Esophagus muscularis mucosa (tissue), 4 donors: Measurements from ENCODE around the gene PPARA. TPM values are rescaled to one million over a fixed set of nuclear protein-coding genes. Genes with fewer than 3 reads are reported as not detected.
A peak's percentile ranks its signal among the peaks of the same experiment; 100 is the strongest.

ENCODE experiments used
- DNase-seq: peaks from one replicate; pipeline ENCODE4 v3.0.0-alpha.2; 2017; ENCODE audit errors: extremely low spot score
- H3K27ac ChIP-seq, 4 donors: fragments of 200-600 bp; sonication (generic); replicated peaks in 1 of 4; 1 replicate in 3 of 4; 2 replicates in 1 of 4; pipeline ENCODE4 v1.5.1; 2016 to 2019; ENCODE audit warnings: mild to moderate bottlenecking in 1 of 4
- H3K27me3 ChIP-seq, 4 donors: fragments of 200-600 bp; sonication (generic); one replicate each; pipeline versions ENCODE4 v1.5.1 to v1.6.0; 2016 to 2019
- H3K36me3 ChIP-seq, 4 donors: fragments of 200-600 bp; sonication (generic); one replicate each; pipeline ENCODE4 v1.5.1; 2016 to 2019
- H3K4me1 ChIP-seq, 4 donors: fragments of 200-600 bp; sonication (generic); one replicate each; pipeline ENCODE4 v1.5.1; 2016 to 2019
- H3K4me3 ChIP-seq, 4 donors: fragments of 200-600 bp; sonication (generic); 1 replicate in 2 of 4; 2 replicates in 2 of 4; pipeline ENCODE4 v1.5.1; 2016 to 2019; ENCODE audit warnings: mild to moderate bottlenecking in 4 of 4, moderate library complexity in 1 of 4
- H3K9me3 ChIP-seq, 4 donors: fragments of 200-600 bp; sonication (generic); 1 replicate in 3 of 4; 2 replicates in 1 of 4; pipeline ENCODE4 v1.5.1; 2016 to 2019
- EP300 ChIP-seq: sonication (generic); formaldehyde crosslinking; IDR thresholded peaks from one replicate; pipeline ENCODE4 v1.6.1; 2017; ENCODE audit warnings: antibody characterized with exemption
- POLR2A ChIP-seq: fragments of 450-650 bp; IDR thresholded peaks from one replicate; pipeline ENCODE4 v1.6.1; 2017; ENCODE audit warnings: antibody characterized with exemption, moderate library complexity, mild to moderate bottlenecking, low read depth
- POLR2AphosphoS5 ChIP-seq, 2 donors: sonication (generic); formaldehyde crosslinking; IDR thresholded peaks; one replicate each; pipeline ENCODE4 v1.6.1; 2017; ENCODE audit warnings: antibody characterized with exemption in 2 of 2
- WGBS: methylation state at CpG from one replicate; pipeline ENCODE4 v1.1.5; 2018; 5-methylcytosine and 5-hydroxymethylcytosine counted together
- intact Hi-C: fragments of 100-400 bp; cut with DNase I; formaldehyde crosslinking; loops from one replicate; pipeline ENCODE4 v1.15.1; 2023
- total RNA-seq, 4 donors: library from RNA; depleted of rRNA; stranded (reverse); fragments of >200 nt; gene quantifications; one replicate each; pipeline versions ENCODE4 v1.1.0 to v1.2.1, GENCODE V29; 2016
- TF ChIP-seq, protein P1 (sequence below), 3 experiments: fragments of 200-600 bp in 2 of 3; fragments of 450-650 bp in 1 of 3; sonication (generic) in 2 of 3; IDR thresholded peaks; one replicate each; pipeline ENCODE4 v1.5.1; 2017 to 2019; ENCODE audit warnings: antibody characterized with exemption in 3 of 3, mild to moderate bottlenecking in 2 of 3, moderate library complexity in 1 of 3

PPARA gene
- total RNA-seq, 4 donors from 2014 or later: 17.0 to 50.9 (median 26.8) TPM

DNA sequence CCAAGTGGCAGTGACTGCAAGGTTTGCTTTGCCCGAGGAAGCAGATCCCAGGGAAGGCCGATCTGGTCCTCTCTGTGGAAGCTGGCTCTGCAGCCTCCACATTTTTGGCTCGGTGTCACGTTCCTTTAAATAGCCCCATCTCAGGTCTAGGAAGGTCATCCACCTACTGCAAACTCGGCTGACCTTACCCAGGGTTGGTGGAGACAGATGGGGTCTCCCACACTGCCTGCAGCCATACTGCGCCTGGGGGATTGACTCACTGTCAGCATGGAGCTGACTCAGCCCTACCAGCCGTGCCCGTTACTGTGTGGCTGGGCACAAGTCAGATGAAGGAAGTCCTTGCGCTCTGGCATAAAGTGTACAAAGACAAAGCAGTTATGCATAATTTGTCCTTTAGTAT is 82.9 kb downstream of the PPARA start:
- intact Hi-C loops: no loop called here
- Histone ChIP-seq H3K27ac (peak overlapping the region; percentile 51 to 63 (median 61)), H3K9me3 (no peaks in the 10 kb centered on the region), H3K4me1 (peaks cover 27 to 31% (median 29%) of the 10 kb centered on the region in 4 donors), H3K27me3 (no peaks in the 10 kb centered on the region), H3K4me3 (no peak overlapping the region), H3K36me3 (peaks cover 0 to 35% (median 23%) of the 10 kb centered on the region in 4 donors)
- WGBS: 32% methylated on average over 8 of the region's 9 CpGs
- no peak for DNase-seq
- peak in 1 of 2 donors; percentile 54 for TF ChIP-seq POLR2AphosphoS5 (IDR thresholded peaks at IDR 0.05)
- no peak for TF ChIP-seq EP300
- no peak for TF ChIP-seq POLR2A

DNA sequence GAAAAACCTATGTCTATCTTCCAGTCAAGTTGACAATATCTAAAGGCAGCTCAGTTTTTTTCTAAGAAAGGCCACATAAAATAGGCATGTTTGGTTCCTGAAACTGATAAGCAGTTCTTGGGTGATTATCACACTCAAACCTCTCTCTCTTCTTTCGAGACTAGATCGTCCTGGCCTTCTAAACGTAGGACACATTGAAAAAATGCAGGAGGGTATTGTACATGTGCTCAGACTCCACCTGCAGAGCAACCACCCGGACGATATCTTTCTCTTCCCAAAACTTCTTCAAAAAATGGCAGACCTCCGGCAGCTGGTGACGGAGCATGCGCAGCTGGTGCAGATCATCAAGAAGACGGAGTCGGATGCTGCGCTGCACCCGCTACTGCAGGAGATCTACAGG is 84.6 kb downstream of the PPARA start:
- Histone ChIP-seq H3K27me3 (no peaks in the 10 kb centered on the region), H3K4me3 (no peak overlapping the region), H3K9me3 (no peaks in the 10 kb centered on the region), H3K36me3 (peaks cover 0 to 50% (median 27%) of the 10 kb centered on the region in 4 donors), H3K27ac (no peak overlapping the region), H3K4me1 (peaks cover 39 to 44% (median 40%) of the 10 kb centered on the region in 4 donors)
- intact Hi-C loops: loop anchor here (5.0 kb wide), 1 partner anchor 88 kb away; no protein-coding TSS in a partner anchor
- no peak for TF ChIP-seq POLR2A
- TF ChIP-seq, protein P1, sequence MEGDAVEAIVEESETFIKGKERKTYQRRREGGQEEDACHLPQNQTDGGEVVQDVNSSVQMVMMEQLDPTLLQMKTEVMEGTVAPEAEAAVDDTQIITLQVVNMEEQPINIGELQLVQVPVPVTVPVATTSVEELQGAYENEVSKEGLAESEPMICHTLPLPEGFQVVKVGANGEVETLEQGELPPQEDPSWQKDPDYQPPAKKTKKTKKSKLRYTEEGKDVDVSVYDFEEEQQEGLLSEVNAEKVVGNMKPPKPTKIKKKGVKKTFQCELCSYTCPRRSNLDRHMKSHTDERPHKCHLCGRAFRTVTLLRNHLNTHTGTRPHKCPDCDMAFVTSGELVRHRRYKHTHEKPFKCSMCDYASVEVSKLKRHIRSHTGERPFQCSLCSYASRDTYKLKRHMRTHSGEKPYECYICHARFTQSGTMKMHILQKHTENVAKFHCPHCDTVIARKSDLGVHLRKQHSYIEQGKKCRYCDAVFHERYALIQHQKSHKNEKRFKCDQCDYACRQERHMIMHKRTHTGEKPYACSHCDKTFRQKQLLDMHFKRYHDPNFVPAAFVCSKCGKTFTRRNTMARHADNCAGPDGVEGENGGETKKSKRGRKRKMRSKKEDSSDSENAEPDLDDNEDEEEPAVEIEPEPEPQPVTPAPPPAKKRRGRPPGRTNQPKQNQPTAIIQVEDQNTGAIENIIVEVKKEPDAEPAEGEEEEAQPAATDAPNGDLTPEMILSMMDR (IDR thresholded peaks at IDR 0.05): no peak
- TF ChIP-seq EP300: no peak
- no peak for TF ChIP-seq POLR2AphosphoS5 (IDR thresholded peaks at IDR 0.05)
- DNase-seq: no peak
- 86% methylated on average over 12 of the region's 12 CpGs for WGBS

DNA sequence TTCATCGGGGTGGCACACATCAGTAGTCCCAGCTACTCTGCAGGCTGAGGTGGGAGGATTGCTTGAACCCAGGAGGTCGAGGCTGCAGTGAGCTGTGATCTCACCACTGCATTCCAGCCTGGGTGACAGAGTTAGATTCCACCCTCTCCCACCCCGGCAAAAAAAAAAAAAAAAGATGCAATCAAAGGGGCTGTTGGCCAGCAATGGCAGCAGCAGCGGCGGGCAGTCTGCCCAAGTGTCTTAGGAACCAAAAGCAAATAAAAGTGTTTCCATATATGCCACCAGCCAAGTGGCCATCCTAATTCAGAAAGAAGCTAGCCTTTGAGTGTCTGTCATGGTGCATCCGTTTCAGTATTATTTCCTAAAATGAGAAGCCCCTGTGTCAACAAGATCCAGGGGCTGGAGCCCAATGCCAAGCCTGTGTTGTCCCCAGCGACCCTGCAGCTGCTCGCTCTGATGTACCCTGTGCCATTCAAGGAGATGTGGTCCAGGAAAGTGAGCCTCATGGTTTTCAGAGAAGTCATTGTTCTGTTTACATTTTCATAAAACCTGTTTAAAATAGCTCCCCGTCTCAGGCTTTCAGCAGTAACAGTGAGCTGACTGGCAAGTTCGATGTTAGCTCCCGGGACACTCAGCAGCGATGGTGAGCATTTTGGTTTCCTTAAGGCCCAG is 87.3 kb downstream of the PPARA start:
- Histone ChIP-seq H3K27ac (peak overlapping the region; percentile 63 to 73 (median 68)), H3K27me3 (no peaks in the 10 kb centered on the region), H3K4me1 (peaks cover 38 to 47% (median 42%) of the 10 kb centered on the region in 4 donors), H3K9me3 (no peaks in the 10 kb centered on the region), H3K36me3 (peaks cover 0 to 39% (median 25%) of the 10 kb centered on the region in 4 donors), H3K4me3 (no peak overlapping the region)
- intact Hi-C loops: loop anchor here (5.0 kb wide), 1 partner anchor 90 kb away; no protein-coding TSS in a partner anchor
- TF ChIP-seq POLR2A (no peak), POLR2AphosphoS5 (IDR thresholded peaks at IDR 0.05) (peak in 1 of 2 donors; percentile 14)
- no peak for DNase-seq
- 49% methylated on average over 12 of the region's 12 CpGs for WGBS

DNA sequence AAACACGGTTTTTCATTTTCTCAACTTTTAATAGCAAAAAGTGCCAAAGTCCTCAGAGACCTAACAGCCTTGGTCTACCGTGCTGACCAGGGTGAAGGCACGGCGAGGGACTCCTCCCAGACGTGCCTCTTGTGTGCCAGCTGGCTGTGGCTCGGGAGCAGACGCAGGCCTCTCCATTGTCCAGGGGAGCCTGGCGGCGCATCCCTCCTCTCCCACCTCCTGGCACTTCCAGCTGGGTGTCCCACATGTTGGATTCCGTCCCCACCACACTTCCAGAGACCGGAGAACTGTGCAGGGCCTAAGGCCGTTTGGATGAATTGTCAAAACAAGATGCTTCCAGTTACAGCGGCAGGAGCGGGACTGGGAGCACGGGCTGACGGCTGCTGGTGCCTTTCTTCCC is 88.2 kb downstream of the PPARA start:
- Histone ChIP-seq H3K4me3 (no peak overlapping the region), H3K9me3 (no peaks in the 10 kb centered on the region), H3K27ac (peak overlapping the region; percentile 63 to 73 (median 68)), H3K27me3 (no peaks in the 10 kb centered on the region), H3K4me1 (peaks cover 29 to 40% (median 34%) of the 10 kb centered on the region in 4 donors), H3K36me3 (peaks cover 0 to 48% (median 29%) of the 10 kb centered on the region in 4 donors)
- intact Hi-C loops: loop anchor here (5.0 kb wide), 1 partner anchor 91 kb away; no protein-coding TSS in a partner anchor
- TF ChIP-seq EP300 (no peak), POLR2AphosphoS5 (IDR thresholded peaks at IDR 0.05) (no peak)
- WGBS: 71% methylated on average over 16 of the region's 16 CpGs
- DNase-seq: no peak

DNA sequence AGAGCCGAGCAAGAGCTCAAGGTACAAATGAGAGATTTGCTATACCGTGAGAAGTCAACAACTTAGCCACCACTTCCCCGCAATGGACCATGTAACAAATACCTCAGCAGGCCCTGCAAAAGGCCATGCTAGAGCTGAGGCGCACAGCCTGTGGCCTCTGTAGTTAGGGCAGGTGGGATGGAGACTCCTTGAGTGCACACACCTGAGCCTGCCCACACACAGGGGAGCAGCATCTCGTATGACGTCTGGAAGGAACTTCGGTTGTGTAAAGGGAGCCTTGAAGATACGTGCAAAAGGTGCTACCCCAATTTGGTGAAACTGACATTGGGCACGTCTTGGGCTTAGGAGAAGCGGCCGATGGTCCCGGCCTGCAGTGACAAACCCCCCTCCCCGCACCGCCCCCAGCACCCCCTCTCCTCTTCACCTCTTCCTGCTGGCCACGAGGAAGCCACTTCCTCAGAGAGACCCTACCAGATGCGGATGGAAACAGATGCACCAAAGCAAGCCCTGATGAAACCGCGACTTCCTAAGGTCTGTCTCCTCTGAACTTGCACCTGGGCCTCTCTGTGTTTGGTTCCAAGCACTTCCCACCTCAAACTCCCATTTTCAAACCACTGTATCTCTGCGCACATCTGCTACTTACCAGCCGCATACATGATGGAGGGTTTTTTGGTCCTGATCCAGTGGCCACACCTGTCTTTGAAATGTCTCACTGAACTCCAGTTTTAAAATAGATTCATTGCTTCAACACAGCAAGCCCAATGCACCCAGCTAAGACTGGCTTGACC is 89.1 kb downstream of the PPARA start:
- 87% methylated on average over 12 of the region's 20 CpGs for WGBS
- H3K27ac ChIP-seq: peak overlapping the region; percentile 63 to 73 (median 68)

More for the DNA sequence above, 89.1 kb downstream of the PPARA start:
- intact Hi-C loops: loop anchor here (5.0 kb wide), 1 partner anchor 92 kb away; no protein-coding TSS in a partner anchor
- no peak for DNase-seq
- TF ChIP-seq EP300: no peak
- no peak for TF ChIP-seq POLR2A
- TF ChIP-seq, protein P1 (IDR thresholded peaks at IDR 0.05): no peak
- TF ChIP-seq POLR2AphosphoS5 (IDR thresholded peaks at IDR 0.05): no peak
- peaks cover 7 to 57% (median 37%) of the 10 kb centered on the region in 4 donors for H3K36me3 ChIP-seq
- H3K27me3 ChIP-seq: no peaks in the 10 kb centered on the region
- no peaks in the 10 kb centered on the region for H3K9me3 ChIP-seq
- H3K4me3 ChIP-seq: no peak overlapping the region
- peaks cover 23 to 32% (median 28%) of the 10 kb centered on the region in 4 donors for H3K4me1 ChIP-seq
